Erythroblast (primary cell): ENCODE measurements around the gene FAM76B.

Experiments
- GATA1 ChIP-seq: IDR thresholded peaks from 2 replicates; pipeline ENCODE4 v1.6.1; 2011; ENCODE audit warnings: low read depth, mild to moderate bottlenecking, control low read depth, low read length, moderate library complexity
- POLR2A ChIP-seq: IDR thresholded peaks from 2 replicates; pipeline ENCODE4 v1.6.1; 2011; ENCODE audit warnings: mild to moderate bottlenecking, low read length

DNA sequence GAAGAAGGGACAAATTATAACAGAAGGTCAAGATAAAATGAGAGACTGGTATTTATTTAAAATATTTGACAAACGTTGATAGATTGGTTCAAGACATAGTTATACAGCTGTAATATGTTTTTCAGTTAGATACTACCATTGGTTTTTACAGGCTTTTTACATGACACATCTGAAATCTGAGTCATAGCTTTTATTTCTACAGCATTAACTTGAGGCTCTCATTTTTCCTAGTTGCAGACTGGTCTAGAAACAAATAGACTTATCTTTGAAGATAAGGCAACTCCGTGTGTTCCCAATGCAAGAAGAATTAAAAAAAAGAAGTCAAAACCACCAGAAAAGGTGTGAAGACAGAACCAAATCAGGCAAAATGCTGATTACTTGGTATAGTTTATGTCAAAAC lies 32.1 kb upstream of the FAM76B start:
- TF ChIP-seq POLR2A: no peak
- no peak for TF ChIP-seq GATA1
